ENCODE results near the gene SLC7A8.
"Not testable (repeated sequence)": the region's sequence is repeated elsewhere in the genome, so short reads cannot be mapped to it uniquely, and the experiment has no call there.

Gene SLC7A8

GRCh38 chr14:23112359-23113178 lies 70.9 kb downstream of the SLC7A8 start:
- DNase-seq: no peak

- DNase-seq: no peak
Measured at GRCh38 chr14:23110579-23111365, 72.7 kb downstream of the SLC7A8 start.

- no peak for DNase-seq
Measured at GRCh38 chr14:23109769-23110168, 73.7 kb downstream of the SLC7A8 start.

GRCh38 chr14:23108169-23108568 lies 75.3 kb downstream of the SLC7A8 start:
- DNase-seq: not testable (repeated sequence)

- DNase-seq: not testable (repeated sequence)
Measured at GRCh38 chr14:23107620-23108019, 75.8 kb downstream of the SLC7A8 start.

GRCh38 chr14:23106747-23107045 lies 76.8 kb downstream of the SLC7A8 start:
- no peak for DNase-seq

- no peak for DNase-seq
Measured at GRCh38 chr14:23105348-23105824, 78.1 kb downstream of the SLC7A8 start.

- DNase-seq: peak in 1 of 2 experiments; percentile 16
Measured at GRCh38 chr14:23104591-23105347, 78.7 kb downstream of the SLC7A8 start, which contains the start of gene CIROP. Gene CIROP, minus strand, starts transcription at chr14:23104989. Its CDS starts 69 bp downstream, at chr14:23104920.

- DNase-seq: no peak
Measured at GRCh38 chr14:23104070-23104590, 79.3 kb downstream of the SLC7A8 start.

- no peak for DNase-seq
Measured at GRCh38 chr14:23103581-23103980, 79.9 kb downstream of the SLC7A8 start.

- DNase-seq: no peak
Measured at GRCh38 chr14:23102801-23103200, 80.7 kb downstream of the SLC7A8 start.

- no peak for DNase-seq
Measured at GRCh38 chr14:23101986-23102625, 81.4 kb downstream of the SLC7A8 start.

GRCh38 chr14:23101213-23101970 lies 82.1 kb downstream of the SLC7A8 start:
- DNase-seq: no peak

- DNase-seq: no peak
Measured at GRCh38 chr14:23099212-23099861, 84.1 kb downstream of the SLC7A8 start.

- DNase-seq: no peak
Measured at GRCh38 chr14:23097786-23098185, 85.7 kb downstream of the SLC7A8 start.

- DNase-seq: no peak
Measured at GRCh38 chr14:23095196-23096108, 88.0 kb downstream of the SLC7A8 start, which contains the start of gene C14orf119. Gene C14orf119, plus strand, starts transcription at chr14:23095505. Its CDS starts 2,154 bp downstream, at chr14:23097659.

GRCh38 chr14:23094666-23095195 lies 88.7 kb downstream of the SLC7A8 start, which contains the start of gene ACIN1:
Gene ACIN1, minus strand, starts transcription at chr14:23095136. Its CDS starts 24 bp downstream, at chr14:23095112.
- no peak for DNase-seq

- DNase-seq: no peak
Measured at GRCh38 chr14:23093991-23094665, 89.3 kb downstream of the SLC7A8 start.

GRCh38 chr14:23093526-23093925 lies 89.9 kb downstream of the SLC7A8 start:
- no peak for DNase-seq

Measured in SHP77 (cell line).